Measurements from ENCODE around the gene FGD5. TPM values are rescaled to one million over a fixed set of nuclear protein-coding genes. Genes with fewer than 3 reads are reported as not detected.

FGD5 gene
- total and polyA plus RNA-seq, 8 donors: 1.2 to 34.1 (median 9.0) TPM

- WGBS, 5 donors: 90 to 93% (median 91%) methylated on average over 7 to 15 of the region's 15 CpGs
- Histone ChIP-seq H3K4me3 (no peak overlapping the region), H3K4me1 (peaks cover 8 to 17% (median 13%) of the 10 kb centered on the region in 4 donors), H3K36me3 (no peaks in the 10 kb centered on the region), H3K9me3 (no peaks in the 10 kb centered on the region), H3K27ac (peak overlapping the region in 1 of 5 donors; percentile 63), H3K27me3 (no peaks in the 10 kb centered on the region)
- intact Hi-C loops (cut with DNase I; ENCODE audit: low total_unique reads): no loop called here
- DNase-seq: no peak
- TF ChIP-seq POLR2AphosphoS5 (IDR thresholded peaks at IDR 0.05): no peak
- no peak for TF ChIP-seq EP300 (IDR thresholded peaks at IDR 0.05)
- no peak for TF ChIP-seq POLR2A (IDR thresholded peaks at IDR 0.05)
- TF ChIP-seq CTCF (IDR thresholded peaks at IDR 0.05): no peak
Observed at GRCh38 chr3:14834807-14835466, 16.2 kb downstream of the FGD5 start.

GRCh38 chr3:14836049-14836468 is 17.3 kb downstream of the FGD5 start:
- WGBS, 5 donors: 60 to 71% (median 63%) methylated on average over 7 to 9 of the region's 9 CpGs
- DNase-seq: peak; percentile 28 to 56
- no peaks in the 10 kb centered on the region for H3K27me3 ChIP-seq
- H3K4me3 ChIP-seq: no peak overlapping the region
- peaks cover 8 to 17% (median 13%) of the 10 kb centered on the region in 4 donors for H3K4me1 ChIP-seq
- TF ChIP-seq CTCF (IDR thresholded peaks at IDR 0.05) (no peak), POLR2A (IDR thresholded peaks at IDR 0.05) (no peak), EP300 (IDR thresholded peaks at IDR 0.05) (no peak), POLR2AphosphoS5 (IDR thresholded peaks at IDR 0.05) (peak in 1 of 3 donors; percentile 15)
- H3K27ac ChIP-seq: peak overlapping the region in 3 of 5 donors; percentile 25 to 63 (median 52)
- H3K36me3 ChIP-seq: no peaks in the 10 kb centered on the region
- intact Hi-C loops (cut with DNase I; ENCODE audit: low total_unique reads): no loop called here
- no peaks in the 10 kb centered on the region for H3K9me3 ChIP-seq

- no peak for DNase-seq
- Histone ChIP-seq H3K9me3 (no peaks in the 10 kb centered on the region), H3K27me3 (no peaks in the 10 kb centered on the region), H3K27ac (peak overlapping the region in 4 of 5 donors; percentile 13 to 63 (median 44)), H3K4me1 (peaks cover 8 to 27% (median 16%) of the 10 kb centered on the region in 4 donors), H3K36me3 (no peaks in the 10 kb centered on the region), H3K4me3 (no peak overlapping the region)
- TF ChIP-seq CTCF (IDR thresholded peaks at IDR 0.05) (no peak), POLR2A (IDR thresholded peaks at IDR 0.05) (no peak), POLR2AphosphoS5 (IDR thresholded peaks at IDR 0.05) (no peak), EP300 (IDR thresholded peaks at IDR 0.05) (no peak)
- intact Hi-C loops (cut with DNase I; ENCODE audit: low total_unique reads): no loop called here
- 66 to 75% (median 73%) methylated on average over 15 of the region's 15 CpGs for WGBS, 5 donors
Observed at GRCh38 chr3:14837186-14837877, 18.6 kb downstream of the FGD5 start.

GRCh38 chr3:14837878-14838258 is 19.1 kb downstream of the FGD5 start:
- TF ChIP-seq POLR2AphosphoS5 (IDR thresholded peaks at IDR 0.05): no peak
- DNase-seq: peak in 1 of 2 donors; percentile 70
- Histone ChIP-seq H3K27me3 (no peaks in the 10 kb centered on the region), H3K36me3 (no peaks in the 10 kb centered on the region), H3K4me1 (peaks cover 8 to 29% (median 17%) of the 10 kb centered on the region in 4 donors), H3K9me3 (no peaks in the 10 kb centered on the region), H3K4me3 (no peak overlapping the region), H3K27ac (peak overlapping the region in 3 of 5 donors; percentile 13 to 52 (median 36))
- intact Hi-C loops (cut with DNase I; ENCODE audit: low total_unique reads): no loop called here
- WGBS, 5 donors: 41 to 62% (median 45%) methylated on average over 5 of the region's 5 CpGs

Measured in stomach (tissue), 9 donors.